ENCODE measurements around the gene ASCC2.

The ASCC2 gene

DNA sequence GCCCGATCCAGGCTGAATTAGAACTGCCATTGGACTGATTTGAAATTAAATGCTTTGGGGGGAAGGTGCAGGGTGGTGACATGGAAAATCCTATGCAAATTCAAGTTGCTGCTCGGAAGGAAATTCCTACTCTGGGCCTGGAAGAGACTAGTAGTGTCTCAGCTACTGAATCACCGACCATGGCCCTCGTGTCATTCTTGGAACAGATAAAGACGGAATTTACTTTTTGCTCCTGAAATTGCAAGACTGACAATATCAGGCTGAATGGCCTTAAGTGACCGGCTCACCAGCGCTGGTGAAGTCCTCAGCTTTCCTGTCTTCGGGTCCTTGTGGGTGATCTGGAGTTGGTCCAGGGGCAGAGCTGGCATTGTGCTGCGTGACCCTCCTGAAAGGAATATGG is 6.1 kb downstream of the ASCC2 start:
- TF ChIP-seq, protein P1, sequence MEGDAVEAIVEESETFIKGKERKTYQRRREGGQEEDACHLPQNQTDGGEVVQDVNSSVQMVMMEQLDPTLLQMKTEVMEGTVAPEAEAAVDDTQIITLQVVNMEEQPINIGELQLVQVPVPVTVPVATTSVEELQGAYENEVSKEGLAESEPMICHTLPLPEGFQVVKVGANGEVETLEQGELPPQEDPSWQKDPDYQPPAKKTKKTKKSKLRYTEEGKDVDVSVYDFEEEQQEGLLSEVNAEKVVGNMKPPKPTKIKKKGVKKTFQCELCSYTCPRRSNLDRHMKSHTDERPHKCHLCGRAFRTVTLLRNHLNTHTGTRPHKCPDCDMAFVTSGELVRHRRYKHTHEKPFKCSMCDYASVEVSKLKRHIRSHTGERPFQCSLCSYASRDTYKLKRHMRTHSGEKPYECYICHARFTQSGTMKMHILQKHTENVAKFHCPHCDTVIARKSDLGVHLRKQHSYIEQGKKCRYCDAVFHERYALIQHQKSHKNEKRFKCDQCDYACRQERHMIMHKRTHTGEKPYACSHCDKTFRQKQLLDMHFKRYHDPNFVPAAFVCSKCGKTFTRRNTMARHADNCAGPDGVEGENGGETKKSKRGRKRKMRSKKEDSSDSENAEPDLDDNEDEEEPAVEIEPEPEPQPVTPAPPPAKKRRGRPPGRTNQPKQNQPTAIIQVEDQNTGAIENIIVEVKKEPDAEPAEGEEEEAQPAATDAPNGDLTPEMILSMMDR (IDR thresholded peaks at IDR 0.05), result no peak

DNA sequence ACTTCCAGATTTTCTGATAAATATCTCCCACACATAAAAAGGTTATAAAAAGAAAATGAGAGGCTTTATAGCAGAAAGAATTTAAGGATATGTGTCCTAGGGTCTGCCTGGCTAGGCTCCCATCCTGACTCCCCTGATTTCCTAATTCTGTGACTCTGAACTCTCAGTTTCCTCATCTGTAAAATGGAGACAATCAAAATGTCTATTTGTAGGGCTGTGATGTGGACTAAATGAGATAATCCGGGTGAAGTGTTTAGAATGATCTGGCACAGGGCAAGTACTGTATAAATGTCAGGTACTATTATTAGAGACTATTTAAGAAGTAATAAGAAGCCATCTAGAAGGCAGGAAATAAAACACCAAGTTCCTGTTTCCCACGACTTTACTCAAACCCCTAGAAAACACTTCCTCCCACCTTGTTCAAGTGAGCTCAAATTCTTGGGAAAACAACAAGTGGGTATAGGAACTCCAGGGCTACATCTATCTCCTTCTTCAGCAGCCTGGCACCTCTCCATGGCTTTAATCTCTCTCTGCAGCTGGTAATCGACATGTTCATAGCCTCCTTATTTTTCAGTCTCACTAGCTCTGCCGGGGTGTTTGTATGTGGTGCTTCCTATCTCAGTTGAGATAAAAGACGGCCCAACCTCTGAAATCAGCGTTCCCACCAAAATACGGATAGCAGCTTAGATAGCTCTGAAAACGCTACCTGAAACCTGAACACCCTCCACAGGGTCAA is 6.7 kb downstream of the ASCC2 start:
- TF ChIP-seq, protein P1 (IDR thresholded peaks at IDR 0.05), result no peak

DNA sequence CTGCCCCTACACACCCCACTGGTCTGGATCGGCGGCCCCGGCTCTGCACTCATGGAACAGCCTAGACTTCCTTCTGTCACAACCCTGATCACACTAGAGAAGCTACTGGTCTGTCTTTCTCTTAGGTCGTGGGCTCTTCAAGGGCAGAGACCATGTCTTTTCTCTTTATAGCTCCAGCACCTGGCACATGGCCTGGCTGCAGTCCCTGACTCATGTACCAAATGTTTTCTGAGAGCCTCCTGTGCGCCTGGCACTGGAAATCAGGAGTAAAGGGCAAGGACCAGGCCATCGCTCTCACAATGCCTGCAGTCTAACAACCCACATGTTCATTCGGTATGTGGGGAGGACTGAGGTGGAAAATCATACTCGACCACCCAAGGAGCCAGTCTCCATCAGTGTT is 7.5 kb downstream of the ASCC2 start:
- TF ChIP-seq, protein P1 (IDR thresholded peaks at IDR 0.05), result no peak

DNA sequence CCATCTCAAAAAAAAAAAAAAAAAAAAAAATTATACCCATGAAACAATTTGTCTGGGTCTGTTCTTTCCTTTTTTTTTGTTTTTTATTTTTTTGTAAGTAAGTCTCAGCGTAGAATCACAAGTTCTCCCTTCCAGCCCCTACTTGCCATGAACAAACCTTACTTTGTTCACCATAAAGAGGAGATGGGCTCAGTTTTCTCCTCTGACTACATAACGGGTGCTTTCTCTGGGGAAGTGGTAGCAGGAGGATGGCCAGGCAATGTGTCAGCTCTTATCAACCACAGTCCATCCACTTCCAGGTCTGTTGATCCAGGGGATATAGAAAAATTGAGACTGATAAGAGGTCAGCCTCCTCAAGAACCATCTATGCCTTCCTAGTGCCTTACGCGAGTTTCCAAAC is 11.0 kb downstream of the ASCC2 start:
- TF ChIP-seq, protein P1 (IDR thresholded peaks at IDR 0.05), result no peak

DNA sequence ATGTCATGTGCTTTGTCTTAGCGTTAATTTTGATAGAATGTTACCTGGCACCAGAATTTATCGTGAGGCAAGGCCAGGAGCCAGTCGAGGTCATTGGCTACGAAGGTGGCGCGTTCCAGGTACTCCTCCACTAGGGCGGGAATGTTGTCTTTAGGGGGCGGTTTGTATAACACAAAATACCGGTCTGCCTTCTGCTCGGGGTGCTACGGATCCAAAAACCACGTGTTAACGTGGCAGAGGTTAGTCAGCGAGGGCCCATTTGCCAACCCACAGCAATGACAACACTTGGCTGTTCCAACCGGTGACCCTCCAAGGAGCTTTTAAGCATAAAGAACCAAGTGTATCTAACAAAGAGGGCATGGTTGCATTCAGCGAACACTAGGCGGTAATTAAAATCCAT is 12.5 kb downstream of the ASCC2 start:
- TF ChIP-seq, protein P1 (IDR thresholded peaks at IDR 0.05), result no peak

DNA sequence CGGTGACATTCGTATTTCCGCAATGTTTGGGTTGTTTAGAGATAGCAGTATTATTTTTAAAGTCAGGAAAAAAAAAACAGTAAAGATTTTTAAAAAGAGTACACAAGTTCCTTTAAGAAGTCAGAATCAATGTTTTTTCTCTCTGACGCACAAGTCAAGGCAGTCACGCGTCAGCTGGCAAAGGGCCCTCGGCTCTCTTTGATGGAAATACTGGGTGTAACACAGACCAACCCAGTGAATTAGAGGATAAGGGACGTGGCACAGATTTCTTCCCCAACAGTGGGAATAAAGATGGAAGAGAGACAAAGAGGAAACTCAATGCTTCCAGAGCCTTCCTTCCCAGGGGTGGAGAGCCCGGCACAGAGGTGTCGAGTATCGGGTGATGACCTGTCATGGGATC is 13.4 kb downstream of the ASCC2 start:
- TF ChIP-seq, protein P1 (IDR thresholded peaks at IDR 0.05), result no peak

DNA sequence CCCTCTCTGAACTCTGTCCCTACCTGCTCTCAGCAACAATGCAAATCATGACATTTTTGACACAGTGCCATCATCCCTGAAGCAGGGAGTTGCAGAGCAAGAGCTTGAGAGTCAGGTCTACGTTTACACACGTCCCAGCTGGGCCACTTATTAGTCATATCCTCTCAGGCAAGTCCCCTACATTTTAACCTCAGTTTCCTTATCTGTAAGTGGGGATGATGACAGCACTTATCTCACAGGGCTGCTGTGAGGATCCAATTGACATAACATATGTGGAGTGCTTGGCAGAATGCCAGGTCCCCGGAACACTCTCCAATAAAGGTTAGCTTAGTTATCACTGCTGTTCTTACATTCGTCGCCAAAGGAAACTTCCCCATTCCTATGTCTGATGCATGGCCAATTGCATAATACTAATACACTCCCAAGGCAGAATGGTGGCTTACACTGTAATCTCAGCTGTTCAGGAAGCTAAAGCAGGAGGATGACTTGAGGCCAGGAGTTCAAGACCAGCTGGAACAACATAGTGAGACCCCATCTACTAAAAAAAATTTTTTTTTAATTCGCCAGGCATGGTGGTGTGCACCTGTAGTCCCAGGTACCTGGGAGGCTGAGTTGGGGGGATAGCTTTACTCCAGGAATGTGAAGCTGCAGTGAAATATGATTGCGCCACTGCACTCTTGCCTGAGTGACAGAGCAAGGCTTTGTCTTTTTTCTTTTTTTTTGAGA is 16.6 kb downstream of the ASCC2 start:
- TF ChIP-seq, protein P1 (IDR thresholded peaks at IDR 0.05), result no peak

All from LNCAP (cell line).